Lower leg skin (tissue), 3 donors: ENCODE measurements around the gene C1orf52.

ENCODE experiments used
- CTCF ChIP-seq, 3 donors: fragments of 450-650 bp; IDR thresholded peaks; one replicate each; pipeline ENCODE4 v1.5.1; 2016; ENCODE audit warnings: antibody characterized with exemption in 3 of 3, mild to moderate bottlenecking in 3 of 3, moderate library complexity in 2 of 3
- POLR2A ChIP-seq, 2 donors: fragments of 450-650 bp; IDR thresholded peaks; one replicate each; pipeline ENCODE4 v1.6.1; 2016 to 2017; ENCODE audit warnings: antibody characterized with exemption in 2 of 2, mild to moderate bottlenecking in 1 of 2, moderate library complexity in 1 of 2

DNA sequence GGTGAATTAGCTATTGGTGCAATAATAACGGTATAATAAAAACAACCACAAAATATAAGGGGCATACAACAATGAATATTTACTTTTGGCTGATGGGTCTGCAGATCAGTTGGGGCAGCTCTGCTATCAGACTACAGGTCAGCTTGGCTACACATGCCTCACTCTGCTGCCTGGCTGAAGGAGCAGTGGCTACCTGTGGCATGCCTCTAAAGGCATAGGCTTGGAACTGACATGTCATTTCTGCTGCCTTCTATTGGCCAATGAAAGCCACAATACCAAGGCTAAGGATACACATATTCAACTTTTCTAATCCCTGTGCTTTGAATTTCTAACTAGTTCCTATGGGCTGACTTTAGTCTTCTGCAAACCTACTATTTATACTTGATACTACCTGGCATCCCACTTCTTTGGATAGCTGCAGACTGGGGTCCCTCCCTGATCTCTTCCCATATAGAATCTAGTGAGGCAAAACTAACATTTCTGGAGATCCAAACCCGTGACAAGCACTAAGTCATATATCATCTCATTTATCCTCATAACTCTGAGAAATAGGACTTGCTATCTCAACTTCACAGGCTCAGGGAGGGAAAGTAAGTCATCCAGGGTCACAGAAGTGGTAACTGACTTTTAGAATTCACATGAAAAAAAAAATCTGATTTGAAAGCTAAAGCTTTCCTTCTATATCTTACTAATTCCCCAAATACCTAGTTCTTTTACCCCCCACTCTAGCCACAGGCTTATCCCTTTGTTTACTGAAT is 39.4 kb downstream of the C1orf52 start:
- TF ChIP-seq CTCF (IDR thresholded peaks at IDR 0.05) (no peak), POLR2A (IDR thresholded peaks at IDR 0.05) (no peak)
